ENCODE measurements around the gene CCNDBP1. TPM values are rescaled to one million over a fixed set of nuclear protein-coding genes. Genes with fewer than 3 reads are reported as not detected.
"Not testable (repeated sequence)": the region's sequence is repeated elsewhere in the genome, so short reads cannot be mapped to it uniquely, and the experiment has no call there.

CCNDBP1 gene
- total and polyA plus RNA-seq, 4 donors, result 29.8 to 73.4 (median 59.6) TPM

- not testable (repeated sequence) for ATAC-seq (ENCODE audit: insufficient read depth, low FRiP score); H3K27ac ChIP-seq (ENCODE audit: low read depth in 1 of 2, low read length in 1 of 2)
Measured at GRCh38 chr15:43177147-43177546, 8.1 kb upstream of the CCNDBP1 start.

DNA sequence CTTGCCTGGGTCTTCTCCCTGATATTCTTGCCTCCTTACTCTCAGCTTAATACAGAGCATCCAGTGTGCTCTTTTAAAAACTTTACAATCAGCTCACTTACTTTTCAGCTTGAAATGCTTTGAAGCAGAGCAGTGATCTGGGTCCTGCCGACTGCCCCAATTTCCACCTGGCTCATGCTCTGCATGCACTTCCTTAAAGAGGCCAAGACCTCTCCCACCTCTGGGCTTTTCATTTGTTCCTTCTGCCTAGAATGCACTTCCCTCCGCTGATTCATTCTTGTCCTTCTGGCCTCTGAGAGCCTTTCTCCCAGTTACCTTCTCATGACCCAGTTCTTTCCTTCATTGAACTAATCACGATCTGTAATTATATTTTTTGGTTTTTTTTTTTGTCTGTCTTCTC, 1.9 kb upstream of the CCNDBP1 start:
- Histone ChIP-seq H3K36me3 (ENCODE audit: control insufficient read depth in 4 of 4, insufficient read depth in 4 of 4, low read length in 4 of 4) (peaks cover 0 to 1% (median 0%) of the 10 kb centered on the region in 4 donors), H3K27ac (ENCODE audit: low read depth in 1 of 2, low read length in 1 of 2) (no peak overlapping the region)
- no peak for TF ChIP-seq CTCF (IDR thresholded peaks at IDR 0.05; ENCODE audit: control extremely low read depth, extremely low read depth)

More at GRCh38 chr15:43177147-43177546, 8.1 kb upstream of the CCNDBP1 start:
- not testable (repeated sequence) for H3K4me3 ChIP-seq; H3K27me3 ChIP-seq (ENCODE audit: control insufficient read depth in 3 of 3, insufficient read depth in 3 of 3, low read length in 2 of 3); H3K4me1 ChIP-seq (ENCODE audit: control insufficient read depth in 5 of 5, insufficient read depth in 5 of 5, low read length in 5 of 5); DNase-seq; H3K36me3 ChIP-seq (ENCODE audit: control insufficient read depth in 4 of 4, insufficient read depth in 4 of 4, low read length in 4 of 4); H3K9ac ChIP-seq (ENCODE audit: insufficient read depth in 1 of 2, low read length in 2 of 2); H3K9me3 ChIP-seq (ENCODE audit: control insufficient read depth in 4 of 4, insufficient read depth in 3 of 4, low read length in 3 of 4)
- WGBS, 2 donors, result 83 to 94% methylated on average over 2 of the region's 2 CpGs

DNA sequence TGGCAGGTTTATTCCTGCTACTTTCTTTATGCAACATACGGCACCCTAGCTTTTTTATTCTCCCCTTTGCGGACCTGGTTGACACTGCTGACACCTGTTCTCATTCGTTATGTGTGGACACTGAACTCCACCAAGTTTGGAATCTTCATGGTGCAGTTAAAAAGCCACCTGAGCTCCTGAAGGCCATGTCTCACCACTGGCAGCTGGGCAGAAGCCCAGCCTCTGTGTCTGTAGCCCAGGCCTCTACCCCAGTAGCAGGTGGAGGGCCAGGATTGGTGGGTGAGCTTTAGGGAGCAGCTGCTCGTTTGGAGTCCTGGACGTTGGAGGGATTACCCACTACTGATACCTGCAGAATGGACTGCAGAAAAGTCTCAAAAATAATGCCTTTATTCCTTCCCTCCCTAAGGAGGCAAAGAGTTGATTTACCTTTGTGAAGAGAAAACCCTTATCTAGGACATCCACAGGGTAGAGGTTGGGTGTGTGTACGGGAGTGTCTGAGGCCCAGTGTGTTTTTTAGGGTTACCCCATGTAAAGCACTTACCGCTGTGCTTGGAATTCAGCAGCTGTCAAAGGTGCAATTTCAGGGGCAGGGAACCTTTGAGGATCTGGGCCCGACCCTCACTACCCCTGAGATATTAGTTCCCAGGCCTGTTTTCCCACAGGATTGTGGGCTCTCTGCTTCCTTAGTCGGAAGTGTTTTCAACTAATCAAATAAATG, 637 bp upstream of the CCNDBP1 start:
- 75 to 81% methylated on average over 9 of the region's 9 CpGs for WGBS, 2 donors
- Histone ChIP-seq H3K27ac (ENCODE audit: low read depth in 1 of 2, low read length in 1 of 2) (peak overlapping the region; percentile 17 to 73), H3K36me3 (ENCODE audit: control insufficient read depth in 4 of 4, insufficient read depth in 4 of 4, low read length in 4 of 4) (peaks cover 0 to 4% (median 2%) of the 10 kb centered on the region in 4 donors), H3K4me3 (no peak overlapping the region), H3K9ac (ENCODE audit: insufficient read depth in 1 of 2, low read length in 2 of 2) (no peak overlapping the region), H3K9me3 (ENCODE audit: control insufficient read depth in 4 of 4, insufficient read depth in 3 of 4, low read length in 3 of 4) (no peaks in the 10 kb centered on the region), H3K27me3 (ENCODE audit: control insufficient read depth in 3 of 3, insufficient read depth in 3 of 3, low read length in 2 of 3) (no peaks in the 10 kb centered on the region), H3K4me1 (ENCODE audit: control insufficient read depth in 5 of 5, insufficient read depth in 5 of 5, low read length in 5 of 5) (peaks cover 0 to 6% (median 2%) of the 10 kb centered on the region in 5 donors)
- no peak for TF ChIP-seq CTCF (IDR thresholded peaks at IDR 0.05; ENCODE audit: control extremely low read depth, extremely low read depth)
- ATAC-seq (ENCODE audit: insufficient read depth, low FRiP score) (no peak), DNase-seq (no peak)

More for the DNA sequence above, 1.9 kb upstream of the CCNDBP1 start:
- no peak for DNase-seq
- WGBS, 2 donors, result 85 to 88% methylated on average over 3 of the region's 3 CpGs
- no peaks in the 10 kb centered on the region for H3K27me3 ChIP-seq (ENCODE audit: control insufficient read depth in 3 of 3, insufficient read depth in 3 of 3, low read length in 2 of 3)
- no peak for ATAC-seq (ENCODE audit: insufficient read depth, low FRiP score)
- H3K9ac ChIP-seq (ENCODE audit: insufficient read depth in 1 of 2, low read length in 2 of 2), result no peak overlapping the region
- no peak overlapping the region for H3K4me3 ChIP-seq
- H3K4me1 ChIP-seq (ENCODE audit: control insufficient read depth in 5 of 5, insufficient read depth in 5 of 5, low read length in 5 of 5), result peaks cover 0 to 6% (median 2%) of the 10 kb centered on the region in 5 donors
- H3K9me3 ChIP-seq (ENCODE audit: control insufficient read depth in 4 of 4, insufficient read depth in 3 of 4, low read length in 3 of 4), result no peaks in the 10 kb centered on the region

GRCh38 chr15:43186003-43186353, 775 bp downstream of the CCNDBP1 start:
- peaks cover 0 to 12% (median 8%) of the 10 kb centered on the region in 4 donors for H3K36me3 ChIP-seq (ENCODE audit: control insufficient read depth in 4 of 4, insufficient read depth in 4 of 4, low read length in 4 of 4)
- H3K27me3 ChIP-seq (ENCODE audit: control insufficient read depth in 3 of 3, insufficient read depth in 3 of 3, low read length in 2 of 3), result no peaks in the 10 kb centered on the region
- peak overlapping the region; percentile 65 to 75 for H3K9ac ChIP-seq (ENCODE audit: insufficient read depth in 1 of 2, low read length in 2 of 2)
- H3K9me3 ChIP-seq (ENCODE audit: control insufficient read depth in 4 of 4, insufficient read depth in 3 of 4, low read length in 3 of 4), result no peaks in the 10 kb centered on the region
- H3K4me3 ChIP-seq, result peak overlapping the region; percentile 97
- H3K27ac ChIP-seq (ENCODE audit: low read depth in 1 of 2, low read length in 1 of 2), result peak overlapping the region; percentile 73 to 98
- no peak for TF ChIP-seq CTCF (IDR thresholded peaks at IDR 0.05; ENCODE audit: control extremely low read depth, extremely low read depth)
- DNase-seq (no peak), ATAC-seq (ENCODE audit: insufficient read depth, low FRiP score) (no peak)
- WGBS, 2 donors, result 3 to 5% methylated on average over 13 of the region's 13 CpGs
- H3K4me1 ChIP-seq (ENCODE audit: control insufficient read depth in 5 of 5, insufficient read depth in 5 of 5, low read length in 5 of 5), result peaks cover 0 to 9% (median 3%) of the 10 kb centered on the region in 5 donors
